Parathyroid adenoma (tissue), 2 donors: ENCODE data around the gene SIRT3.

ENCODE experiments used
- H2AFZ ChIP-seq: fragments of 300-600 bp; sonication (generic); one replicate; pipeline ENCODE4 v1.7.0; 2017; ENCODE audit warnings: antibody characterized with exemption, mild to moderate bottlenecking
- H3K27ac ChIP-seq: fragments of 300-600 bp; sonication (generic); one replicate; pipeline ENCODE4 v1.7.0; 2017
- H3K27me3 ChIP-seq: fragments of 300-600 bp; sonication (generic); one replicate; pipeline ENCODE4 v1.7.0; 2017; ENCODE audit warnings: low read length; ENCODE audit not compliant: control insufficient read depth, insufficient read depth
- H3K36me3 ChIP-seq: fragments of 300-600 bp; sonication (generic); one replicate; pipeline ENCODE4 v1.7.0; 2017; ENCODE audit warnings: low read length; ENCODE audit not compliant: control insufficient read depth, insufficient read depth
- H3K4me1 ChIP-seq: fragments of 300-600 bp; sonication (generic); one replicate; pipeline ENCODE4 v1.7.0; 2017; ENCODE audit warnings: control low read depth
- H3K4me2 ChIP-seq: fragments of 300-600 bp; sonication (generic); one replicate; pipeline ENCODE4 v1.7.0; 2017; ENCODE audit warnings: low read length
- H3K4me3 ChIP-seq: fragments of 300-600 bp; sonication (generic); one replicate; pipeline ENCODE4 v1.7.0; 2017; ENCODE audit warnings: low read depth, low read length
- H3K79me2 ChIP-seq: fragments of 300-600 bp; sonication (generic); one replicate; pipeline ENCODE4 v1.7.0; 2017; ENCODE audit warnings: control low read depth
- H3K9ac ChIP-seq: fragments of 300-600 bp; sonication (generic); one replicate; pipeline ENCODE4 v1.7.0; 2017; ENCODE audit warnings: mild to moderate bottlenecking
- H3K9me3 ChIP-seq: fragments of 300-600 bp; sonication (generic); one replicate; pipeline ENCODE4 v1.7.0; 2017; ENCODE audit warnings: low read length; ENCODE audit not compliant: control insufficient read depth
- TF ChIP-seq, protein P1 (sequence below): fragments of 300-600 bp; sonication (generic); IDR thresholded peaks from one replicate; pipeline ENCODE4 v1.7.0; 2017; ENCODE audit warnings: antibody characterized with exemption, mild to moderate bottlenecking
- donor health status: primary hyperparathyroidism.

Gene SIRT3

DNA sequence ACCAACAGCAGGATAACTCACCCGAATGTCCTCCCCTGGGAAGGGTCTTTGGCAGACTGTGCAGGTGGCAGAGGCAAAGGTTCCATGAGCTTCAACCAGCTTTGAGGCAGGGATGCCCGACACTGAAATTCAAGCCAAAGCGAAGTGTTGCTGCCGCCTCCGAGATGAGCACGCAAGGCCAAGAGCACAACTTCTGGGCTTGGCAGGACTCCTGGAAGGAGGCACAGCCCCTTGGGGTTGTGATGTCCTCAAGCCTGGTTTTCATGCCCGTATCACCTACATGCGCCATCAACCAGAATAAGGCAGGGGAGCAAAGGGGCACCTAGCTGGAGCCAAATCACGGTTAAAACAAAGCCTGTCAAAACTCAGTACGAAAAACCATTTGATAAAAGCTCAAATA lies 5.7 kb downstream of the SIRT3 start:
- H3K9me3 ChIP-seq: no peaks in the 10 kb centered on the region
- H3K79me2 ChIP-seq: no peaks in the 10 kb centered on the region
- H3K27me3 ChIP-seq: no peaks in the 10 kb centered on the region
- TF ChIP-seq, protein P1, sequence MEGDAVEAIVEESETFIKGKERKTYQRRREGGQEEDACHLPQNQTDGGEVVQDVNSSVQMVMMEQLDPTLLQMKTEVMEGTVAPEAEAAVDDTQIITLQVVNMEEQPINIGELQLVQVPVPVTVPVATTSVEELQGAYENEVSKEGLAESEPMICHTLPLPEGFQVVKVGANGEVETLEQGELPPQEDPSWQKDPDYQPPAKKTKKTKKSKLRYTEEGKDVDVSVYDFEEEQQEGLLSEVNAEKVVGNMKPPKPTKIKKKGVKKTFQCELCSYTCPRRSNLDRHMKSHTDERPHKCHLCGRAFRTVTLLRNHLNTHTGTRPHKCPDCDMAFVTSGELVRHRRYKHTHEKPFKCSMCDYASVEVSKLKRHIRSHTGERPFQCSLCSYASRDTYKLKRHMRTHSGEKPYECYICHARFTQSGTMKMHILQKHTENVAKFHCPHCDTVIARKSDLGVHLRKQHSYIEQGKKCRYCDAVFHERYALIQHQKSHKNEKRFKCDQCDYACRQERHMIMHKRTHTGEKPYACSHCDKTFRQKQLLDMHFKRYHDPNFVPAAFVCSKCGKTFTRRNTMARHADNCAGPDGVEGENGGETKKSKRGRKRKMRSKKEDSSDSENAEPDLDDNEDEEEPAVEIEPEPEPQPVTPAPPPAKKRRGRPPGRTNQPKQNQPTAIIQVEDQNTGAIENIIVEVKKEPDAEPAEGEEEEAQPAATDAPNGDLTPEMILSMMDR: no peak
- H3K4me3 ChIP-seq: no peak overlapping the region
- H3K4me1 ChIP-seq: no peaks in the 10 kb centered on the region
- no peak overlapping the region for H2AFZ ChIP-seq
- H3K4me2 ChIP-seq: no peak overlapping the region
- H3K36me3 ChIP-seq: no peaks in the 10 kb centered on the region
- H3K27ac ChIP-seq: no peak overlapping the region
- no peak overlapping the region for H3K9ac ChIP-seq

DNA sequence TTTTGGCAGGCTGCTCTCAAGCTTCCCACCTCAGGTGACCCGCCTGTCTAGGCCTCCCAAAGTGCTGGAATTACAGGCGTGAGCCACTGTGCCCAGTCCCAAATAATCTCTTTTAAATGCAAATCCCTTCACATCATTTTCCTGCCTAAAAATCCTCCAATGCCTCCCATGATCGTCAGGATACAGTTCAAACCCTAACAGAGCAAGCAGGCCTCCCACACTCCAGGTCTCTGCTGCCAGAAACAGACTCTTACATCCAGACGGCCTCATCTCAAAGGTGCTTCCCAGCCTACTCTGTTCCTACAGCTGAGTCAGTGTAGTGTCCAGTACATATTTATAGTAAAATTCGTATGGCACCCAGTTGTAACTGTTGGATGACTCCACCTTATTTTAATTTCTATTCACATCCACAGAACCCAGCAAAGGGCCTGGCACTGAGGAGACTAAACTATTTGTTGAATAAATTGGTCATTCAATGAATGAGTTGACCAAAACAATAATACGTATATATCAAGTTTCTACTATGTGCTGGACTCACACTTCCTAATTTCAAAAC lies 8.2 kb downstream of the SIRT3 start:
- H3K9ac ChIP-seq: no peak overlapping the region
- no peak overlapping the region for H2AFZ ChIP-seq
- H3K9me3 ChIP-seq: no peaks in the 10 kb centered on the region
- no peak overlapping the region for H3K4me3 ChIP-seq
- H3K4me2 ChIP-seq: no peak overlapping the region
- no peaks in the 10 kb centered on the region for H3K79me2 ChIP-seq
- H3K36me3 ChIP-seq: no peaks in the 10 kb centered on the region
- TF ChIP-seq, protein P1: no peak
- H3K27me3 ChIP-seq: no peaks in the 10 kb centered on the region
- no peaks in the 10 kb centered on the region for H3K4me1 ChIP-seq
- no peak overlapping the region for H3K27ac ChIP-seq

DNA sequence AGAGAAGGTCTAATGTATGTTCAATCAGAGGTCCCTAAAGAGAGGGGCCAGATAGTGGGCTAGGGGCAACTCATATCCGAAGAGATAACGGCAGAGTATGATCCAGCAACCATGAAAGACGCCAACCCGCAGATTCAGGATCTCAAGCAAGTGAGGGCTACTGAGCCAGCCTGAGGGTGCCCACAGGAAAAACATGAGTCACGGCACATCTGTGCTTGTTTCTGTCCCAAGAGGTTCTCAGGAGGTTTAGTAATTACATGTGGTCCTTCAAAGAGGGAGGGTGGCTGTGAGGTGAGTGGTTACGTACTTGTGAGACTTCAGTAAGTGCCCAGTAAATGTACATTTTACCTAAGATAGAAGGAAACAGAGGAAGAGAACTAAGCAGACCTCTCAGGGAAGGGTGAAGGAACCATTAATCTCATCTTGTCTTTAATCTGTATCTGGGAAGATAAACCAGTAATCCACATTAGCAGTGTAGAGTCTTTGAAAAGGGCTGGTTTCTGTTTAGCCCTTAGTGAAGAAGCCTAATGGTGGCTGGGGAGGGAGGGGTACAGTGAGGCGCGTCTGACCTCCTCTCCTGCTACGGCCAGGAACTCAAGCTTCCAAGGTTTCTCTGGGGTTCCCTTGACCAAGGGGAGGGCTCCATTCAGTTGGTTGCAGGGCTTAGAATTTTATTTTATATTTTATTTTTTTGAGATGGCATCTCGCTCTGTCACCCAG lies 10.2 kb downstream of the SIRT3 start:
- Histone ChIP-seq H3K36me3 (no peaks in the 10 kb centered on the region), H3K4me3 (no peak overlapping the region), H3K27me3 (no peaks in the 10 kb centered on the region), H3K4me2 (no peak overlapping the region), H2AFZ (no peak overlapping the region), H3K27ac (no peak overlapping the region), H3K4me1 (no peaks in the 10 kb centered on the region), H3K79me2 (no peaks in the 10 kb centered on the region), H3K9ac (no peak overlapping the region), H3K9me3 (no peaks in the 10 kb centered on the region)
- TF ChIP-seq, protein P1: no peak

DNA sequence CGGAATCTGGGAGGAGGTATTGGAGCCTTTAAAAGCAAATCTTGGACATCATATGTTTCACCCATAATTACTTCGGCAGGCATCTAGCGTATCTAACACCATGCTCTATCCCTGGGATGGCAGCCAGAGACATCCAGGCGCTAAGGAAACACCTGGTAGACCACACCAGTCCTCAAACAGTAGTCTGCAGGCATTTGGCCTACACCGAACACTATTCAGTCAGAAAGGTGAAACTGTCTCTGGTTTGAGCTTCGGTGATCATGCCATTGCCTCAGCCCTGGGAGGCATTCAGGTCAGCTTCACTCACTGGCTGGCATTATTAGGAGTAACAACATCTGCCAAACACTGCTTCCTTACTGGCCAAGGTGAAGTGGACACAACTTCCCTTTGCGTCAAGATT lies 11.7 kb downstream of the SIRT3 start:
- no peak overlapping the region for H3K4me3 ChIP-seq
- no peak overlapping the region for H3K27ac ChIP-seq
- no peaks in the 10 kb centered on the region for H3K9me3 ChIP-seq
- no peaks in the 10 kb centered on the region for H3K4me1 ChIP-seq
- H3K9ac ChIP-seq: no peak overlapping the region
- TF ChIP-seq, protein P1: no peak
- H3K4me2 ChIP-seq: no peak overlapping the region
- no peaks in the 10 kb centered on the region for H3K79me2 ChIP-seq
- no peaks in the 10 kb centered on the region for H3K36me3 ChIP-seq
- H2AFZ ChIP-seq: no peak overlapping the region
- no peaks in the 10 kb centered on the region for H3K27me3 ChIP-seq

DNA sequence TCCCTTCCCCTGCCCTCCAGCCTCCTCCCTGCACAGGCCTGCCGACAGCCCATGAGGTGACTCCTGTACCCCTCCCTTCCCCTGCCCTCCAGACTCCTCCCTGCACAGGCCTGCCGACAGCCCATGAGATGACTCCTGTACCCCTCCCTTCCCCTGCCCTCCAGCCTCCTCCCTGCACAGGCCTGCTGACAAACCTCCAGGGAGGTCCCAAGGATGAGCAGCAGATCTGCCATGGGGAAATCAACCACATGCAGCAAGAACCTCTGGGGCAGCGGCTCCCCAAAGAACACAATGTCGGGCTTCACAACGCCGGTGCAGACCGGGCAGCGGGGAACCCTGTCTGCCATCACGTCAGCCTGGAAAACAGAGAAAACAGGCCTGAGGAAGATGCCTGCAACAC lies 12.3 kb downstream of the SIRT3 start:
- H3K27ac ChIP-seq: no peak overlapping the region
- no peaks in the 10 kb centered on the region for H3K27me3 ChIP-seq
- H3K36me3 ChIP-seq: no peaks in the 10 kb centered on the region
- no peak overlapping the region for H3K9ac ChIP-seq
- no peaks in the 10 kb centered on the region for H3K9me3 ChIP-seq
- no peak overlapping the region for H2AFZ ChIP-seq
- TF ChIP-seq, protein P1: no peak
- H3K4me2 ChIP-seq: no peak overlapping the region
- H3K4me1 ChIP-seq: no peaks in the 10 kb centered on the region
- no peaks in the 10 kb centered on the region for H3K79me2 ChIP-seq
- H3K4me3 ChIP-seq: no peak overlapping the region
